CD4-positive, alpha-beta T cell treated with Interleukin-6 for 4 hours (primary cell): ENCODE measurements around the gene ATP10B.

Source experiments
- DNase-seq: peaks from one replicate; pipeline ENCODE4 v3.0.0-alpha.2; 2020; ENCODE audit warnings: mixed read lengths

ATP10B gene

DNA sequence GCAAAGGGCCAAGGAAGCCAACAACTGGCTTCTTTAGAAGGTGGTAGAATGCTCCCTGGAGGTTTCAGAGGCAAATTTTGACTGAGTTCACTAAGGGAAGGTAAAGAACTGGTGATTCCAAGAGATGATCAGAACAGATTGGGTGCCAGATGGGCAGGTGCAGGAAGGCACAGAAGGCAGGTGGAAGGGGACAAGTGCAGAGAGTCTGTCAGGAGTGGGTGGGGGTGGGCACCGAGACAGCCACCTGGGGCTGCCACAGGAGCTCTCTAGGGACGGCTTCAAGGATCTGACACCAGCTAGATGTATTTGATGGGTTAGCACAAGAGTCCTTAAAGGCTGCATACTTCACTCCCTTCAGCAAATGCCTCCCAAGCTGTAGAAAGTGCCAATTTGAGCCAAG lies 223.0 kb downstream of the ATP10B start:
- DNase-seq, result no peak

DNA sequence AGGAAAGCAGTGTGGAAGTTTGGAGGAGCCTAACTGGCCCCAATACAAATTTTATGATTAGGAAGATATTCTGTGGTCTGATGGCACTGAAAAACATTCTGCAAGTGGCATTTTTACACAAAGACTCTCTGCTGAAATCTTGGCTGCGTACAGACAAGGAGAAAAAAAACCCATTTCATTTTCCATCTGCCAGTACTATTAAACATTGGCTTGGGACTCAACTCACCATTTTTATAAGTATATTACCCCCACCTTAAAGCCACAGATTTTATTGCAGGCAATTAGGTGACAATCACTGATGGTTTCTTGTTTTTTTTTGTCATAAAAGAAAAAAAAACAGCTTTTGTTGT lies 223.4 kb downstream of the ATP10B start:
- DNase-seq, result no peak

DNA sequence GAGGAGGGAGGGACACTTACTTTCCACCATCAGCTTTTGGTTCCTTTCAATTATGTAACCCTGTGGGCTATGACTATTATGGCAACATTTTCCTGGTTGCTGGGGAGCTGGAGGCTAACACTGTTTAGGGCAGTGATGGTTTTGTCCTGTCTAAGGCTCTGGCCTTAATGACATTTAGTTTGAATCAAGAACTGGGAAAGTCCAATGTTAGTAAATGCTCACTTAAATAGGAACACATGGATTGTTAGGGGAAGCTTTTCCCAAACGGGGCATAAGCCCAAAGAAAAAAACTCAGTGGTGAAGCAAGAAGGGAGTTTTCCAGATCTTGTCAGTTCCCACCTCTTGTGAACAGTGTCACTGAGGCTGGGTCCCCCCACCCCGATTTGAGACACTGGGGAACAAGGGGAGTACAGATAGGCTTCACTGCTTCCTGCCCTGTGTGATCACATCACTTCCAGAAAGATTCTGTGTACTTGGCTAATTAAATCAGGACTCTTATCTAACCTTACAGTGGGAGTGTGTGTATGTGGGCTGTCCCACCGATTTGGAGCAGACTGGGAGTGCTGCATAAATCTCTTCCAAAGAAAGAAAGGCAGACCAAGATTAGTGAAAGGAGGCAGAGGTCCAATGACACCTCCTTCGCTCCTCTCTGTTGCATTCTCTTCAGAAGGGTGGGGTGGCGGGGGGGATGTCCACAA lies 223.9 kb downstream of the ATP10B start:
- DNase-seq, result no peak

DNA sequence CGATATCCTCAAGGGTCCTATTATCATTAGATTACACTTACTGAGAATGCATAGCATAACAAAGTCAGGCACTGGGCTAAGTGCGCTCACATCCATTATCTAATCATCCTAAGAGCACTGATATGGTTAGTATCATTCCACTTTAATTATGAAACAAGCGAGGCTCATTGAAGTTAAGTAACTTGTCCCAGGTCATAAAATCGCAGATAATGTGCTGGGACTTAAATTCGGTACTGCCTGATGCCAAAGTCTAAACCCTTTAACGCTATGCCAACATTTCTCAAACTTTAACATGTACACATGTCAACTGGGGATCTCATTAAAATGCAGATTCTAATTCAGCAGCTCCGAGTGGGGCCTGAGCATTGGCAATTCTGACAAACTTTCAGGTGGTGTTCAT lies 225.7 kb downstream of the ATP10B start:
- no peak for DNase-seq

DNA sequence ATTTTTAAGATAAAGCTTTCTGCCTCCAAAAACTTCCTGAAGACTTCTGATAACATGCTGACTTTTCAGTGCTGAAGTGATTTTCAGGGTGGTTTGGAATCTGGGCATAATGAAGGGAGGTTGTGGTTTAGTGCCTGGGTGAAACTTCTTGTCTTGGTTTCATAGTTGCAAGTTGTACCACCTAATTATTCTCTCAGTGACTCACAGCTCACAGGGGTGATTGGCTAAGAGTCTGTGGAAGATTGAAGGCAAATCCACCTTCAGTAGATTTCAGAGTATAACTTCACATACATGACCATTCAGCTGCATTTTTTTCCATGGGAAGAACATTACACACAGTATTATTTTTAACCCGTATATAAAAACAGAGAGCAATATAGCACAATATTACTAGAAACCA lies 230.5 kb downstream of the ATP10B start:
- no peak for DNase-seq

DNA sequence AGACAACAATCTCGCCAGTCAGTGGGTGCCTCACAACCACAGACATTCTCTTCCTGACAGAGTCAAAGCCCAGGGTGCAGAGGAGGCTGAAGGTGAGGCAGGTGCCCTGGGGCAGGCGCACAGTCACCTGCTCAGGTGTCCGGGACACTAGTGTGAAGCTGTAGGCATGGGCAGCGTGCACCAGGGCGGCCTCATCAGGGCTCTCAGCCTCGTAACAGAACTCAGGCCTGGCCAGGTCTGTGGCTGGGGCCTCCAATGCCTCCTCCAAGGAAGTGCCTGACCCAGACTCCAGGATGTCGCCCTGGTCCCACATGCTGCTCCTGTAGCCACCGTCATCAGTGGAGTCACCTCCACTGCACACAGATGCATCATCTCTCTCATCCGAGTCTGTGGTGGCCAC lies 231.6 kb downstream of the ATP10B start:
- DNase-seq, result no peak

DNA sequence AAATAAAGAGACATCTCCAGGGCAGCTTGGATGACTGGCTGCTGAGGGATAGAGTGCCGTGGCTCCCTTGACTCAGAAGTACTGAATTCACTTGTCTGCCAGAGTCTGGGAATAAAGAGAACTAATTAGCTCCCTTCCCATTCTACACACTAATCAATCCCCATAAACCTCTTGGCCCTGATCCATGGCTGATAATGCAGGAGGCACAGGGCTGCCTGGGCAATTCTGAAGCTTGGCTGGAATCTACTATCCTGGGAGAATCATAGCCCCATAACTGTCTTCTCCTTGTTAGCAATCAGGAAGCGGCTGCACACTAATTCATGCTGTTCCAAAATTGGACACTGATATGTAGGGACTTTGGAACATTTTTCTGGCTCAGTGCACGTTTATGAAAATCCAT lies 232.6 kb downstream of the ATP10B start:
- no peak for DNase-seq

DNA sequence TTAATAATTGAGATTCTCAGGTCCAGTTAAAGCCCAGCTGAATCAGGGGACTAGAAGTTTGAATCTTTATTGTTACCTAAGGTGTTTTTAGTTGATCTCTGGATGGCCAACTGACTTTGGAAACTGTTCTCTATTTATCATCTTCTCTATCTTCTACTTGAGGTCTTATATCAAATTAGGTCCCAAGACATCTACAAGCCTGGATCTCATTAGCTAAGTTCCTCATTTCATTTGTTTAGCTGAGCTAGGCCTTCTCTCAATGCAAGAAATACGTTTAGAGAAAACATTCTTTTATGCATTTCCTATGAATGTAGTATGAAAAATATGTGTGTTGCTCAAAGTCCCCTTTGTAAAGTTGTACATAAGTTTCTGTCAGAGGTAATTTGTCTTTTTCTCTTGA lies 233.7 kb downstream of the ATP10B start:
- no peak for DNase-seq

DNA sequence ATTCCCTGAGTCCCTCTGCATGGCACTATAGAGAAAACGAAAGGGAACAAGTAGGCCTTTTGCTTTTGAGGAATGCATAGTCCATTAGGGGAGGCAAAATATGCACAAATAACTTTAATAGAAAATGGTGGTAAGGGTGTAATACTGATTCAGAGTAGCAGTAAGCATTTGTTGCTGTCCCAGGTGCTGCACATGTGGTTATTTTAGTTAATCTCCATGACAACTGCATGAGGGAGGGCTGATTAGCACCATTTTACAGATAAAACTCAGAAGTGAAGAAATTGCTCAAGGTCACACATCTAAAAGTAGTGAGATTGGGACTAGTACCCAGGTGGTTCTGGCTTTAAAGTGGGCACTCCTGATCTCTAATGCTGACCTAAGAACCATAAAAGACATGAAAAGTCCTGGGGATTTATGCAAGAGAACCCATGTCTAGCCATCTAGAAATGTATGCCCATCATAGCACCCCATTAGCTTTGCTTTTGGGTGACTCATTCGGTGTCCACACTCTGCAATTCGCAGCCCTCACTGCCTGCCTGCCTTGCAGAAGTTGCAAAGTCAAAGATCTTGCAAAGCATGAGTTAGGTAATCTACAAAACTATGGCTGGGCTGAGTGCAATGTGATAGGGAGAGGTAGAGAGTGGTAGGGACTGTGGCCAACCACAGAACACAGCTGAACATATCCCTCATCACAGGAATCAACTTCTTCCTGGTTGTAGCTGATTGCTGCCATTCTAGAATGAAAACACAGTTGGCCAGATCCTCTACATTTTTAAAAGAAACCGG lies 235.1 kb downstream of the ATP10B start:
- no peak for DNase-seq

DNA sequence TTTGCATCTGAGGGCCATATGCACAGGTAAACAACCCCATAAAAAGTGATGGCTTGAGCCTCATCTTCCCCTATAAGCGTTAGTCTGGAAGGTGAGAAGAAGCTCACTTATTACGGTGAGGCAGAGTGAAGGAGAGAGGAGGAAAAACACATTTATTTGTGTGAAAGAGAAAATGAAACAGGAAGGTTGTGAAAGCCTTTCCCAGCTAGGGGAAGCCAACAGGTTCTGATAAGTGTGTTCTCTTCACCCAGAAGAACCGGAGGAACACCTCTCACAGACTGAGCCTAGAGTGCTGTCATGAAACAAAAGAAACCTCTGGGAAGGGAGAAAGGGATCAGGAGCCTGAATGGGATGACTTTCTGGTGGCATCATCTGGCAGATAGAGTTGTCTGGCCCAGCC lies 237.9 kb downstream of the ATP10B start:
- no peak for DNase-seq

DNA sequence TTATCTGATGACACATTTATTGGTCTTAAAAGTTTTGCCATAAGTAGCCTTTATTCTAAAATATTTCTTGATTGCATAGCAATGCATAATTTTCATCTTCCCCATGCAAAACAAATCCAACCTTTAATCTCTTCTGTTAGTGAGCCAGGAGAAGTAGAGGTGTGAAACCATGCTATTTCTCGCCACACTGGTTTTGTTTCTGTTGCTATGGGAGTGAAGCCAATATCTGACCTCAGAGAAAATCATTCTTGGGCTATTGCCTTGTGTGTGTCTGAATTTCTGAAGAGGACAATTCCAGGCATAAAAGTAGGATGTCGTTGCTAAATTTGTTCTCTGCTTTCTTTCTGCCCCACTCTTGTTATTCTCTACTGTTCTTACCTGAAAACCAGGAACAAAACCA lies 246.7 kb downstream of the ATP10B start:
- no peak for DNase-seq

DNA sequence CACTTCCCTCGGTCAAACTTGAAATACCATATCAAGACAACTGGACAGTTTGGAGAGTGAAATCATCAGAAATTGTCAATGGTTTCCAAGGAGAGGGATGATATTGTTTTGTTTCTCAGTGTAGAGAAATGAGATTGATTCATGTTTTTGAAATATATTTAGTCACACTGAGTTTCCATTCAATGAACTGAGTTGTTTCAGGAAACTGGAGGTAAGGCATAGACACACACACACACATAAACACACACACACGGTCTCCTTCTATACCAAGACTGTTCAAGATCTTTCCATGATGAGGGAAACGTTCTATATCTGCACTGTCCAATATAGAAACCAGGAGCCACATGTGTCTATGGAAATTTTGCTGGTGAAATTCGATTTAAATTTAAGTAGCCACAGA lies 247.5 kb downstream of the ATP10B start:
- DNase-seq, result no peak

DNA sequence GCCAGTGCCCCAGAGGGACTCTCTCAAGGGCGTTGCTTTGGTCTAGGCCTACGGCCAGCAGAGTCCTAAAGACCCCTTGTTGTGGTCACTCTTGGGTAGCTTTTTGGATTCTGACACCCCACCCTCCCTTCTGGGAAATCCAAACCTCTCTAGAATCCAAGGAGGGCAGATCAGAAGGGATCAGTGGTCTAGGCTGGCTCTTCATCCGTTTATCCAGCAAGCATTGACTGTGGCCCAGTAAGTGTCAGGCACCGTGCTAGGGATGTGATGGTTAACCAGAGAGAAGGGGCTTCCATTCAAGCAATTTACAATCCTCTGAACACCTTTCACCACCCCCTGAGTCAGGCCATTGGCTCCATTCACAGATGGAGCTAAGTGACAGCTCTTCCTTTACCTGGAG lies 249.3 kb downstream of the ATP10B start:
- DNase-seq, result no peak

DNA sequence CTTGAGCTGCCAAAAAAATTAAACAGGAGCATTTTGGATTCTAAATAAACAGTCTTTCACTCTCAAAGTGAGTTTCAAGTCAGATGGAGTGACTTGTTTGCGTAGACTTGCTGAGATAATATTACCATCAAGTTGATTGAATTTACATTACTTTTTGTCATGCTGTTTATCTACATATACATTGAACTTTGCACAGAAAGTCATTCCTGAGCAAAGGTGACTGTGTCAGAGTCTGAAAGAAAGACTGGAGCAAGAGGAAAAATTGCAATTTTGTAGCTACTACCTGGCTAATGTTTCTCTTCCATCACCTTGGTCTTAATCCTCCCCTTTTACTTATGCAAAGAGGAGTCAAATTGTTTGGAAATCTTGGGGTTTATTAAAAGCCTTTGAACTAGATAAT lies 251.0 kb downstream of the ATP10B start:
- no peak for DNase-seq

DNA sequence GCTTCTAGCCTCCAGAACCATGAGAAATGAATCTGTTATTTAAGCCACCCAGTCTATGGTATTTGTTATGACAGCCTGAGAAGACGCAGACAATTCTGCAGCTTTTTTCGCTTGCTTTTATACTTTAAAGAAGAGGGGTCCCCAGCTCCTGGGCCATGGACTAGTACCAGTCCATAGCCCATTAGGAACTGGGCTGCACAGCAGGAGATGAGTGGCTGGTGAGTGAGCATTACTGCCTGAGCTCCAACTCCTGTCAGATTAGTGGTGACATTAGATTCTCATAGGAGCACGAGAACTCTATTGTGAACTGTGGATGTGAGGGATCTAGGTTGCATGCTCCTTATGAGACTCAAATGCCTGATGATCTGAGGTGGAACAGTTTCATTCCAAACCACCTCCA lies 278.7 kb downstream of the ATP10B start:
- no peak for DNase-seq

DNA sequence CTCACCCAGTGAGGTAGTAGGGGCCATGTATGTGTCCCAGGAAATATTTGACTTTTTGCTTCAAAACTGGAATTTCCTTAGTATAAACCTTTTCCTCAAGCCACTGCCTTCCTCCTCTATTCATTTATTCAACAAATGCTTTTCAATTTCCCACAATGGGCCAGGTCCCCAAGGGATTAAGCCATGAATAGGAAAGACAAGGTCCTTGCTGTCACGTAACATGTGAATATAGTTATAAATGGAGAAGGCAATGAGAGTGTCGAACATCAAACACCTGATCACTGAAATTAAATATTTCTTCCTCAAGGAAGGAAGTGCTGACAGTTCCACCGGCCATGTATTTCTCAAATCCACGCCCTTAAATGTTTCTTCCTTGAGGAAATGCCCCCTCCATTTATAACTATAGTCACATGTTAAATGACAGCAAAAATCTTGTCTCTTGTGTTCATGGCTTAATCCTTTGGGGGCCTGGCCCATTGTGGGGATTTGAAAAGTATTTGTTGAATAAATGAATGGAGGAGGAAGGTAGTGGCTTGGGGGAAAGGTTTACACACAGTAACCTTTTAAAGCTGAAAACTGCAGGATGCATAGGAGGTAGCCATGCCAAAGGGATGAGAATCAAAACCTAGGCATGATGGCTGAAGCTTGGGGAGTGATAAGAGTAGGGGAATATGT lies 284.8 kb downstream of the ATP10B start:
- no peak for DNase-seq

DNA sequence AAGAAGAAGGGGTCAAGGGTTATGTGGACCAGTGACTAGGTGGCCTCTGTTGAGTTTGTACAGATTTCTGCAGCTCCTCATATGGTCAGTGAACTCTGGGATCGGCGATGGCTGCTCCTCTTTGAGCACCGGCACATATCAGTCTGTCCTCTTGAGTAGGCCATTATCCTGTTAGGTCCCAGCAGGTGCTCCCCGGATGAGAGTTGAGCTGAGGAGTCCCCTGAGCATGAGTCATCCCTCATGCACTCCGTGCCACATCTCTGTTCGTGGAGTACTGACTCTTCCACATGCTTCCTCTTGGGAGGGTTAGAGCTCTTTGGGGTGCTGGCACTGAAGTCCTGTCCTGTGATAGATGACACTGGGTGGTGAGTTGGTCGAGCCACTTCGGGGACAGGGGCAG lies 286.6 kb downstream of the ATP10B start:
- DNase-seq, result no peak

DNA sequence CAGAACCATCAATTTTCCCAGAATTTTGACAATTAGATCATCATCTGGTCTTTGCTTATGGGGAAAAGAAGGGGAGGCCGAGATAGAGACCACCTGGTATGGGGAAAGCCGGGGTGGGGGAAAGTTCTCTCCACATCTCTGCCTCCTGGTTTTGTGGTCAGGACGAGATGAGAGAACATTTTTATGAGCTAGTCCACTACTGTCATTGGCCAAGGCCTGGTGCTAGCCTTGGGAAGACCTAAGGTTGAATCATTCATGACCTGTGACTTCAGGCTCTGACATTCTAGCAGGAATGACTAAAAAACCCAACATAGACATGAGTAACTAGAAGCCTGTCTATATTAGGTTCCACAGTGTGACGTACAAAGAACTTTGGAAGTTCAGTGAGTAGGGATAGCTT lies 295.2 kb downstream of the ATP10B start:
- DNase-seq, result no peak

DNA sequence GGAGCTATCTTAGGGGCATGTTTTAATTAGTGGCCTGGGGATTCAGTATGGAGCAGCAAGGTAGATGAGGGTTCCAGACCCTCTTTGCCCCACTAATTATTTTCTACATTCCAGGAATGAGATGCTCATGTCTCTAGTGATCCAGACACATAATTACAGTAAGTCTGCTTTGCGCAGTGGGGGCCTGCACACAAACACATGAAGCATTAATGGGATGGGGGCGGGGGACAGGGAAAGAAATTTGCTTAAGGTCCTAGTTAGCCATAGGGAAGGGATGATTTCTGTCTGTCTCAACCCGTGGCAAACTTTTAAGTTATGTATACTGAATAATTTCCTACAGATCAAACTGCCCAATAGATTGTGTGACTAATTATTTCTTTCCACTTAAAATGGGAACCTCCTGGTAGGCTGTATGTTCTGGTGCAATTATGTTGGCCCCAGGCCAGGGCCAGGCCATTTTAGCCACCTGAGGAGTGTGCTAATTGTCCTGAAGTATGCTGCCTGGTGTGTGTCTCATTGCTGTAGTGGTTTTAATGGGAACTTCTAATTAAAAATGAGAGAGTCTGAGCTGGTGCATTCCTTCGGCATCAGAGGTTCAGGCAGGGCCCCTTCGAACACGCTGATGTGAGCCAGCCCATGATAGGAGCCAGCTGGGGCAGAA lies 295.9 kb downstream of the ATP10B start:
- no peak for DNase-seq

DNA sequence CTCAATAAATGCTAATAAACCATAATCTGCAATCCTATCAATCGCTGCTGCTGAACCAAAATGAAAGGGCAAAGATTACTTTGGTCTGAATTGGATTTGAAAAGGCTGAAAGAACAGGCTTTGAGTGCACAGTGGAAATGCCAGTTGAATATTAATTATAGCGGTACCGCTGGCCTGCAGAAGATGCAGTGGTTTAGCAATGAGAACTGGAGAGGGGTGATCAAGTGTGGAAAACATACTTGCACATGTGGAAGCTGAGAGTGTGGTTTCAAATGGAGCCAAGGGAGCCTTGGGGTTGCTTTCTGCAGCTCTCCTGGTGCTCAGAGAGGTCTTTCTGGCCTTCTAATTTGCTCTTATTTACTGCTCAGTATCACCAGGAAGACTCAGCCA lies 296.4 kb downstream of the ATP10B start:
- DNase-seq, result no peak

DNA sequence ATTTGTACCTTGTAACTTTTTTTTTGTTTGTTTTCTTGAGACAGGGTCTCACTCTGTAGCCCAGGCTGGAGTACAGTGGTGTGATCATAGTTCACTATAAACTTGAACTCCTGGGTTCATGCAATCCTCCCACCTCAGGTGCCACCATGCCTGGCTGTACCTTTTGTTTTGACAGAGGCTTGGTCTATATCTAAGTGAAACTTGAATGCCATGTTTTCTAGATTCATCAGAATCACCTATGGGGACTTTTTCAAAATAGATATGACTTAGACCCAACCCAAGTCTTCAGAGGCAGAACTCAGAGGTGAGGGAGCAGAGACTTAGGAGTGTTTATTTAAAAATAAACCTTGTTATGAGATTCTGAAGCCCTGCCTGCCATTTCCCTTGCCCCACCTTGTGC lies 301.9 kb downstream of the ATP10B start:
- no peak for DNase-seq

DNA sequence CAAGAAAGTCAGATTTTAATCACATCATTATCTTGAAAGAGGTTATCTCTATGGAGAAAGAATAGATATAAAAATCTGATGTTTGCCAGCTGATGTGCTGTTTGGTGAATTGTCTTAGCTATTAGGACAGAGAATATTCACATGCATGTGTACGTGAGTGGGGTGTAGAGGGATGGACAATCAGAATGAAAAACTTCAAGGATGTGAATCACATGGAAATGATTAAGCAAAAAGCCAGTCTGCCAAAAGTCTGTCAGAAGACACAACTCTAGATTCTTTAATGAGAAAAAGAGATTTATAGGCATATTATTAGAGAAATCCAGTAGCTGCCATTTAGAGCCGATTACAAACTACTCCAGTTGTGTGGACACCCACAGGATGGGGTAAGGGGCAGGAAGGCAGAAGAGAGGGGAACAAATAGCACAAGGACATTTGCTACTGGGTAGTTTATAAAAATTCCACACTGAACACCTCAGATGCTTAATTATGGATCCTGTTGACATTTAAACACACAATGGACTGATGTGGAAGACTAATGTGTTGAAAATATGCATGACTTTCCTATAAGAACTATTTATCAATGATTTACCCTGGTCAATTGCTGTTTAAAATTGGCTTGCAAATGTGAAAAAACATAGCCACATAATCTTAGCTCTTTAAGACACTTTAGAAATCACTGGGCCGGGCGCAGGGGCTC lies 302.9 kb downstream of the ATP10B start:
- no peak for DNase-seq

DNA sequence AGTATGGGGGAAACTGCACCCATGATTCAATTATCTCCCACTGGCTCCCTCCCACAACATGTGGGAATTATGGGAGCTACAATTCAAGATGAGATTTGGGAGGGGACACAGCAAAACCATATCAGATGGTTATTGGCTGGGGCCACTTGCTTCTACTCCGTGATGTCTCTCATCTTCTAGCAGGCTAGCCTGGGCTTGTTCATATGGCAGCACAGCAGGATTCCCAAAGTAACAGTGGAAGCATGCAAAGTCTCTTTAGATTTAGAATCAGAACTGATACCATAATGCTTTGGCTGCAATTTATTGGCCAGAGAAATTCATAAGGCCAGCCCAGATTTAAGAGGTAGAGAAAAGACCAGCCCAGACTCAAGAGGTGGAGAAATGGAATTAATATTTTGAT lies 304.1 kb downstream of the ATP10B start:
- DNase-seq, result no peak
